HL-60 (cell line): Measurements from ENCODE around the gene IL4R.

Experiments used
- DNase-seq, 2 experiments: peaks; one replicate each; pipeline ENCODE4 v3.0.0-alpha.2; 2010 to 2020; ENCODE audit warnings: low read depth in 1 of 2, low spot score in 1 of 2
- H3K27ac ChIP-seq: fragments of 250-450 bp; sonication (Bioruptor Pico); replicated peaks from 2 replicates; pipeline ENCODE4 v1.5.1; 2020; ENCODE audit warnings: mild to moderate bottlenecking, moderate library complexity
- H3K27me3 ChIP-seq: fragments of 250-450 bp; sonication (Bioruptor Pico); 2 replicates; pipeline ENCODE4 v1.5.1; 2021; ENCODE audit warnings: mild to moderate bottlenecking, moderate library complexity; ENCODE audit not compliant: insufficient read depth, poor library complexity, severe bottlenecking
- H3K4me3 ChIP-seq: replicated peaks from 2 replicates; pipeline ENCODE4 v1.5.1; 2011; ENCODE audit warnings: mild to moderate bottlenecking, control low read depth, low read length; ENCODE audit not compliant: insufficient read depth
- GABPA ChIP-seq: IDR thresholded peaks from 2 replicates; pipeline ENCODE4 v1.6.1; 2012; ENCODE audit warnings: low read depth
- POLR2AphosphoS5 ChIP-seq: IDR thresholded peaks from 2 replicates; pipeline ENCODE4 v1.6.1; 2012; ENCODE audit warnings: low read depth
- SPI1 ChIP-seq: IDR thresholded peaks from 2 replicates; pipeline ENCODE4 v1.6.1; 2012; ENCODE audit warnings: low read depth, mild to moderate bottlenecking, borderline replicate concordance
- TF ChIP-seq, protein P1 (sequence below): IDR thresholded peaks from 2 replicates; pipeline ENCODE4 v1.6.1; 2012; ENCODE audit warnings: low read depth; ENCODE audit not compliant: insufficient replicate concordance
- TF ChIP-seq, protein P2 (sequence below): IDR thresholded peaks from one replicate; pipeline ENCODE4 v1.5.1; 2011; ENCODE audit warnings: low read length, control low read depth, inconsistent platforms; ENCODE audit not compliant: insufficient read depth

IL4R gene

DNA sequence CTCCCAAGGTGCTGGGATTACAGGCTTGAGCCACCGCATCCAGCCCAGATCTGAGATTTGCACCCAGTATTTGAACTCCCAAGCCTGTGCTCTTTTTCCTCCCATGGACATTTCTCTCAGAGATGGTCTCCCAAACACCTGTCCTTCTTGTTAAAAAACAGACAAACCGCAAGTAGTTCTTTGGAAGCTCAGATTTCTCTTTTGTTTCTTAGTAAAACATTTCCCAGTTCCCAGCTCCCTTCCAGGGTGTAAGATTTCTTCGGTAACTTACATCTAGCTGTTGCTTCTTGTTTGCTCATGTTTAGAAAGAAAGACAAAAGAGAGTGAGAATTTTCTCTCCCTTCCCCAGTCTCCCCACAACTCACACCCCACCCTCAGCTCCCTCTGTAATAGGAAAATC is 36.2 kb downstream of the IL4R start:
- no peak overlapping the region for H3K27ac ChIP-seq
- TF ChIP-seq SPI1: no peak
- no peak for TF ChIP-seq POLR2AphosphoS5
- TF ChIP-seq, protein P1, sequence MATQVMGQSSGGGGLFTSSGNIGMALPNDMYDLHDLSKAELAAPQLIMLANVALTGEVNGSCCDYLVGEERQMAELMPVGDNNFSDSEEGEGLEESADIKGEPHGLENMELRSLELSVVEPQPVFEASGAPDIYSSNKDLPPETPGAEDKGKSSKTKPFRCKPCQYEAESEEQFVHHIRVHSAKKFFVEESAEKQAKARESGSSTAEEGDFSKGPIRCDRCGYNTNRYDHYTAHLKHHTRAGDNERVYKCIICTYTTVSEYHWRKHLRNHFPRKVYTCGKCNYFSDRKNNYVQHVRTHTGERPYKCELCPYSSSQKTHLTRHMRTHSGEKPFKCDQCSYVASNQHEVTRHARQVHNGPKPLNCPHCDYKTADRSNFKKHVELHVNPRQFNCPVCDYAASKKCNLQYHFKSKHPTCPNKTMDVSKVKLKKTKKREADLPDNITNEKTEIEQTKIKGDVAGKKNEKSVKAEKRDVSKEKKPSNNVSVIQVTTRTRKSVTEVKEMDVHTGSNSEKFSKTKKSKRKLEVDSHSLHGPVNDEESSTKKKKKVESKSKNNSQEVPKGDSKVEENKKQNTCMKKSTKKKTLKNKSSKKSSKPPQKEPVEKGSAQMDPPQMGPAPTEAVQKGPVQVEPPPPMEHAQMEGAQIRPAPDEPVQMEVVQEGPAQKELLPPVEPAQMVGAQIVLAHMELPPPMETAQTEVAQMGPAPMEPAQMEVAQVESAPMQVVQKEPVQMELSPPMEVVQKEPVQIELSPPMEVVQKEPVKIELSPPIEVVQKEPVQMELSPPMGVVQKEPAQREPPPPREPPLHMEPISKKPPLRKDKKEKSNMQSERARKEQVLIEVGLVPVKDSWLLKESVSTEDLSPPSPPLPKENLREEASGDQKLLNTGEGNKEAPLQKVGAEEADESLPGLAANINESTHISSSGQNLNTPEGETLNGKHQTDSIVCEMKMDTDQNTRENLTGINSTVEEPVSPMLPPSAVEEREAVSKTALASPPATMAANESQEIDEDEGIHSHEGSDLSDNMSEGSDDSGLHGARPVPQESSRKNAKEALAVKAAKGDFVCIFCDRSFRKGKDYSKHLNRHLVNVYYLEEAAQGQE: no peak
- TF ChIP-seq GABPA: no peak
- TF ChIP-seq, protein P2, sequence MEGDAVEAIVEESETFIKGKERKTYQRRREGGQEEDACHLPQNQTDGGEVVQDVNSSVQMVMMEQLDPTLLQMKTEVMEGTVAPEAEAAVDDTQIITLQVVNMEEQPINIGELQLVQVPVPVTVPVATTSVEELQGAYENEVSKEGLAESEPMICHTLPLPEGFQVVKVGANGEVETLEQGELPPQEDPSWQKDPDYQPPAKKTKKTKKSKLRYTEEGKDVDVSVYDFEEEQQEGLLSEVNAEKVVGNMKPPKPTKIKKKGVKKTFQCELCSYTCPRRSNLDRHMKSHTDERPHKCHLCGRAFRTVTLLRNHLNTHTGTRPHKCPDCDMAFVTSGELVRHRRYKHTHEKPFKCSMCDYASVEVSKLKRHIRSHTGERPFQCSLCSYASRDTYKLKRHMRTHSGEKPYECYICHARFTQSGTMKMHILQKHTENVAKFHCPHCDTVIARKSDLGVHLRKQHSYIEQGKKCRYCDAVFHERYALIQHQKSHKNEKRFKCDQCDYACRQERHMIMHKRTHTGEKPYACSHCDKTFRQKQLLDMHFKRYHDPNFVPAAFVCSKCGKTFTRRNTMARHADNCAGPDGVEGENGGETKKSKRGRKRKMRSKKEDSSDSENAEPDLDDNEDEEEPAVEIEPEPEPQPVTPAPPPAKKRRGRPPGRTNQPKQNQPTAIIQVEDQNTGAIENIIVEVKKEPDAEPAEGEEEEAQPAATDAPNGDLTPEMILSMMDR: no peak

DNA sequence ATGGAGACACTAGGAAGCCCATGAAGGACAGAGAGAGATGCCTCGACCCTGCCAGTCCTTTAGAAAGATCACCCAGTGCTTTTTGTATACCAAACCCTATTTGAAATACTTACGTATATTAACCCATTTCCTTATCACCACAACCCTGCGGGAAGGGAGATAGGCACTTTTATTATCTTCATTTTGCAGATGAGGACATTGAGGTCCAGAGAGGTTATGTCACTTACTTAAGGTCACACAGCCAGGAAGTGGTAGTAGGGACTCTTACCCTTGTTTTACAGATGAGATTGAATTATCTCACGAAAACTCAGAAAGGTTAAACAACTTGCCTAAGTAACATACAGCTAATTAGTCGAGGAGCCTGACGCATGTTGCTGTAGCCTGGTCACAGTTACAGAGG is 38.2 kb downstream of the IL4R start:
- no peak for DNase-seq
- H3K4me3 ChIP-seq: no peak overlapping the region
- no peak overlapping the region for H3K27ac ChIP-seq
- no peaks in the 10 kb centered on the region for H3K27me3 ChIP-seq
- TF ChIP-seq SPI1: no peak
- TF ChIP-seq, protein P1: no peak
- TF ChIP-seq, protein P2: no peak
- no peak for TF ChIP-seq POLR2AphosphoS5
- TF ChIP-seq GABPA: no peak

More for the DNA sequence above, 36.2 kb downstream of the IL4R start:
- H3K4me3 ChIP-seq: no peak overlapping the region
- no peaks in the 10 kb centered on the region for H3K27me3 ChIP-seq
- DNase-seq: no peak

DNA sequence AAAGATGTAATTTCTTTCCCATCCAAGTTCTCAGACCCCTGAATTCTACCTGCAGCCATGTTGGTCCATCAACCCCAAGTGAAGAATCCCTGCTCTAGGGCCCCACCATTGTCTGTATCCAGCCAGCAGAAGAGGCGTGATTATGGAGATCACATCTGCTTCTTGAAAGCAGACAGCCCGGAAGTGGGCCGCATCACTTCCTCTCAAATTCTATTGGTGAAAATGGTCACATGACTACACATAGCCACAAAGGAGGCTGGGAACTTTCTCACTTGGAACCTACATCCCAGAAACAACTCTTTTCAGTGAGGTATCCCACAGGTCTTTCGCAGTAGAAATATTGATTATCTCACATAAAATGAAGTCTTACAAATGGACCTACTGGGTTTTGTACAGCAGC is 40.1 kb downstream of the IL4R start:
- TF ChIP-seq, protein P1: no peak
- TF ChIP-seq, protein P2: no peak
- TF ChIP-seq SPI1 (no peak), POLR2AphosphoS5 (no peak), GABPA (no peak)

More for the DNA sequence above, 40.1 kb downstream of the IL4R start:
- DNase-seq: no peak
- no peak overlapping the region for H3K27ac ChIP-seq
- no peaks in the 10 kb centered on the region for H3K27me3 ChIP-seq
- no peak overlapping the region for H3K4me3 ChIP-seq
